K562 (cell line): Measurements from ENCODE around the gene GNPTAB. TPM values are rescaled to one million over a fixed set of nuclear protein-coding genes. Genes with fewer than 3 reads are reported as not detected.

Source experiments
- ATAC-seq: fragments of 200-7000 bp; cut with Tn5 transposase; 3 replicates; pipeline ENCODE4 v1.9.1; 2020; ENCODE audit warnings: moderate library complexity
- BruUV-seq: library from RNA; stranded (reverse); fragments of 400-500 nt; replicated peaks from 2 replicates; lab custom pipeline; 2021; lab: Mats Ljungman, UMichigan
- CTCF ChIA-PET: fragments of 300-600 bp; formaldehyde crosslinking; extraction: SDS; loops from one replicate; lab custom pipeline; 2021; ENCODE audit warnings: low intra/inter-chr PET ratio; lab: Yijun Ruan, JAX
- POLR2A ChIA-PET: fragments of 300-600, 350-650 bp; sonication (Branson Sonifier 250); formaldehyde crosslinking; extraction: SDS; loops from one replicate; lab custom pipeline; 2021; ENCODE audit warnings: antibody characterized with exemption, inconsistent platforms; lab: Yijun Ruan, JAX
- DNase-seq, 4 experiments: peaks; one replicate each; pipeline versions ENCODE4 v3.0.0 to v3.0.0-alpha.2; 2011 to 2018; ENCODE audit warnings: low spot score in 3 of 4, mixed read lengths in 3 of 4; ENCODE audit errors: extremely low read depth in 1 of 4
- FAIRE-seq: peaks from 2 replicates; lab custom pipeline; 2011; peaks lifted over from hg19 to GRCh38; lab: Jason Lieb, UNC
- H2AFZ ChIP-seq: 2 replicates; pipeline ENCODE4 v1.6.0; 2011; ENCODE audit warnings: low read depth, low read length, control low read depth, inconsistent platforms
- H3K27ac ChIP-seq: fragments of 200-600 bp; 3 replicates; pipeline ENCODE4 v1.8.0; 2011; ENCODE audit warnings: low read depth, mild to moderate bottlenecking, control low read depth, inconsistent platforms, low read length, moderate library complexity, mixed read lengths; ENCODE audit errors: extremely low read depth
- H3K27me3 ChIP-seq, 2 experiments: fragments of 300-600 bp in 1 of 2; 2 replicates in 1 of 2; 3 replicates in 1 of 2; pipeline versions ENCODE4 v1.6.0 to v1.8.0; 2011; ENCODE audit warnings: inconsistent platforms in 2 of 2, low read length in 2 of 2, mild to moderate bottlenecking in 1 of 2, mixed read lengths in 1 of 2, moderate library complexity in 1 of 2; ENCODE audit not compliant: control insufficient read depth in 2 of 2, insufficient read depth in 2 of 2
- H3K36me3 ChIP-seq: fragments of 300-600 bp; 3 replicates; pipeline ENCODE4 v1.8.0; 2011; ENCODE audit warnings: mild to moderate bottlenecking, low read length, inconsistent platforms; ENCODE audit not compliant: control insufficient read depth, insufficient read depth
- H3K4me1 ChIP-seq, 2 experiments: fragments of 200-600 bp in 1 of 2; replicated peaks in 1 of 2; 2 replicates in 1 of 2; 3 replicates in 1 of 2; pipeline versions ENCODE4 v1.5.1 to v1.8.0; 2011; ENCODE audit warnings: inconsistent platforms in 2 of 2, low read length in 2 of 2, mild to moderate bottlenecking in 1 of 2, mixed read lengths in 1 of 2, moderate library complexity in 1 of 2; ENCODE audit not compliant: control insufficient read depth in 2 of 2, insufficient read depth in 2 of 2
- H3K4me2 ChIP-seq: 2 replicates; pipeline ENCODE4 v1.6.1; 2011; ENCODE audit warnings: low read length, control low read depth, inconsistent platforms, mixed read lengths; ENCODE audit not compliant: insufficient read depth
- H3K4me3 ChIP-seq: fragments of 200-600 bp; sonication (generic), shearing (Covaris generic); 2 replicates; pipeline ENCODE4 v1.5.1; 2016; ENCODE audit warnings: control low read depth, inconsistent platforms
- H3K79me2 ChIP-seq: fragments of 200-600 bp; 3 replicates; pipeline ENCODE4 v1.8.0; 2011; ENCODE audit warnings: low read length, inconsistent platforms; ENCODE audit not compliant: control insufficient read depth, insufficient read depth
- H3K9ac ChIP-seq, 2 experiments: 2 replicates each; pipeline versions ENCODE4 v1.6.0 to v1.6.1; 2011; ENCODE audit warnings: low read depth in 2 of 2, low read length in 2 of 2, control low read depth in 1 of 2, inconsistent platforms in 1 of 2, mild to moderate bottlenecking in 1 of 2, mixed read lengths in 1 of 2; ENCODE audit not compliant: insufficient read depth in 1 of 2
- H3K9me1 ChIP-seq: one replicate; pipeline ENCODE4 v1.6.0; 2011; ENCODE audit warnings: inconsistent platforms, mild to moderate bottlenecking, low read length, moderate library complexity; ENCODE audit not compliant: control insufficient read depth, insufficient read depth
- H3K9me3 ChIP-seq: replicated peaks from 2 replicates; pipeline ENCODE4 v1.5.1; 2011; ENCODE audit warnings: low read depth, low read length, inconsistent platforms; ENCODE audit not compliant: control insufficient read depth, insufficient read depth
- H4K20me1 ChIP-seq: replicated peaks from 2 replicates; pipeline ENCODE4 v1.6.1; 2011; ENCODE audit warnings: low read length, inconsistent platforms, mixed read lengths; ENCODE audit not compliant: control insufficient read depth, insufficient read depth
- BDP1 ChIP-seq: IDR thresholded peaks from 3 replicates; pipeline ENCODE4 v1.6.1; 2011; ENCODE audit not compliant: insufficient read length, insufficient read depth
- BRD4 ChIP-seq: fragments of 200-600 bp; sonication (generic); IDR thresholded peaks from 2 replicates; pipeline ENCODE4 v1.6.1; 2017; ENCODE audit warnings: inconsistent platforms
- CHD2 ChIP-seq: IDR thresholded peaks from 2 replicates; pipeline ENCODE4 v1.6.1; 2011; ENCODE audit warnings: low read depth, low read length
- MAFG ChIP-seq: fragments of 450-650 bp; conservative IDR thresholded peaks from 2 replicates; pipeline ENCODE4 v1.6.1; 2016; ENCODE audit warnings: missing genetic modification characterization, missing compliant biosample characterization
- MAFK ChIP-seq: IDR thresholded peaks from 2 replicates; pipeline ENCODE4 v1.6.1; 2011; ENCODE audit warnings: low read length, improper control_type of control experiment
- ZNF282 ChIP-seq: sonication (generic); formaldehyde crosslinking; IDR thresholded peaks from 2 replicates; pipeline ENCODE4 v1.8.1; 2023; ENCODE audit warnings: missing genetic modification reagents
- ZNF316 ChIP-seq: fragments of 450-650 bp; IDR thresholded peaks from 2 replicates; pipeline ENCODE4 v1.6.1; 2016
- ZNF347 ChIP-seq: fragments of 450-650 bp; formaldehyde crosslinking; IDR thresholded peaks from 2 replicates; pipeline ENCODE4 v1.4.0; 2020; ENCODE audit warnings: low read depth, mild to moderate bottlenecking, moderate library complexity
- ZNF644 ChIP-seq: fragments of 200-800 bp; sonication (Bioruptor generic); IDR thresholded peaks from 2 replicates; pipeline ENCODE4 v1.6.1; 2016; ENCODE audit warnings: low read depth, missing genetic modification characterization, missing compliant biosample characterization
- WGBS: fragments of 100-300 bp; shearing (Covaris generic); methylation state at CpG from one replicate; pipeline ENCODE4 v1.1.6; 2016; ENCODE audit warnings: low coverage, mixed read lengths; ENCODE audit not compliant: insufficient coverage; ENCODE audit errors: missing lambda C conversion rate; 5-methylcytosine and 5-hydroxymethylcytosine counted together
- in situ Hi-C: fragments of 300-500 bp; cut with MboI; formaldehyde crosslinking; loops from 4 replicates; pipeline ENCODE4 v1.15.0; 2018; ENCODE audit warnings: inconsistent platforms, mixed read lengths
- intact Hi-C: fragments of 100-400 bp; cut with micrococcal nuclease; formaldehyde crosslinking; loops from 2 replicates; pipeline ENCODE4 v1.14.2; 2022
- polyA plus RNA-seq, 8 experiments: library from polyadenylated mRNA; depleted of rRNA in 4 of 8; stranded (reverse) in 5 of 8; unstranded in 3 of 8; fragments of >200 nt; fragmentation: Nextera tagmentation in 2 of 8; fragmentation: Illumina TruSeq in 1 of 8; extraction: Ambion mirVana in 2 of 8; extraction: Trizol in 1 of 8; gene quantifications; 2 replicates each; pipeline versions ENCODE4 v1.2.1 to v1.2.3, GENCODE V29; 2011 to 2014; ENCODE audit warnings: inconsistent platforms in 1 of 8, missing spikeins in 1 of 8
- total RNA-seq, 7 experiments: library from RNA; depleted of rRNA in 6 of 7; stranded (reverse); fragments of >200 nt in 6 of 7; fragmentation: Illumina TruSeq in 2 of 7; extraction: Trizol in 2 of 7; gene quantifications; 2 replicates each; pipeline versions ENCODE4 v1.2.1 to v1.2.3, GENCODE V29; 2011 to 2021; ENCODE audit warnings: low replicate concordance in 1 of 7
- TF ChIP-seq, protein P1 (sequence below), 2 experiments: fragments of 200-800 bp in 1 of 2; sonication (Bioruptor generic) in 1 of 2; sonication (generic) in 1 of 2; formaldehyde crosslinking in 1 of 2; IDR thresholded peaks in 1 of 2; conservative IDR thresholded peaks in 1 of 2; 2 replicates each; pipeline versions ENCODE4 v1.5.0 to v1.6.1; 2016 to 2020; ENCODE audit warnings: missing compliant biosample characterization in 1 of 2, missing genetic modification characterization in 1 of 2, missing genetic modification reagents in 1 of 2
- TF ChIP-seq, protein P2 (sequence below), 3 experiments: fragments of 200-800 bp in 1 of 3; sonication (Bioruptor generic) in 1 of 3; sonication (generic) in 1 of 3; formaldehyde crosslinking in 1 of 3; IDR thresholded peaks; 2 replicates each; pipeline versions ENCODE4 v1.6.1 to v1.8.0; 2016 to 2022; ENCODE audit warnings: mild to moderate bottlenecking in 2 of 3, missing compliant biosample characterization in 2 of 3, missing genetic modification characterization in 2 of 3, missing genetic modification reagents in 1 of 3
- TF ChIP-seq, protein P3 (sequence below): fragments of 200-800 bp; sonication (Bioruptor generic); IDR thresholded peaks from 2 replicates; pipeline ENCODE4 v1.6.1; 2017; ENCODE audit warnings: missing genetic modification characterization, missing compliant biosample characterization

The GNPTAB gene
- total and polyA plus RNA-seq, 9 of the 15 experiments (the other 6 are each of a cell fraction or from before 2014, with no cell fraction given): 5.9 to 23.2 (median 19.3) TPM

DNA sequence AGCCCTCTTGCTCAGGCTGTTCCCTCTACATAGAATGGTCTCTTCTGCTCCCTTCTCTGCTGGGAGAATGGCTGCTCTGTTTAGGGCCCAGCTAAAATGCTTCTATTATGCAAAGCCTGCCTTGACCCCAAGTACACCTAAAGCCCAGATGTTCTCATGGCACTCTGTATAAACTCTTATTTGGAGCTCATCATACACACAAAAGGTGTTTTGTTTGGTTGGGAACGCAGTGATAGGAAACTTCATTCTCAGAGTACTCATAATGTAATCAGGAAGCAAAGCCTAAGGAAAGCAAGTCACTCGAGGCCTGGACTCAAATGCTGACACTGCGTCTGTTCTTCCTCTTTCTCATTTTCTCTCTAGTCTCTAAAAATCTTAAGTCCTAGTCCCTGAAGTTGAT is 53.3 kb downstream of the GNPTAB start:
- CTCF ChIA-PET: no interaction called here

More for the DNA sequence above, 53.3 kb downstream of the GNPTAB start:
- no peak overlapping the region for H2AFZ ChIP-seq
- peaks cover 22% of the 10 kb centered on the region; the same call in 2 of the 3 replicates for H3K36me3 ChIP-seq
- H3K4me1 ChIP-seq: no peaks in the 10 kb centered on the region
- H3K27me3 ChIP-seq: no peaks in the 10 kb centered on the region
- H3K4me2 ChIP-seq: no peak overlapping the region
- 55% methylated on average over 3 of the region's 3 CpGs for WGBS
- H3K9me3 ChIP-seq: no peaks in the 10 kb centered on the region
- BruUV-seq: no TSS peak
- FAIRE-seq (no peak), ATAC-seq (no peak)
- no peak overlapping the region for H3K9ac ChIP-seq
- no peaks in the 10 kb centered on the region for H4K20me1 ChIP-seq
- intact Hi-C loops (no loop called here), in situ Hi-C loops (loop anchor here (5.0 kb wide), 1 partner anchor 55 kb away; the partner anchor contains the start of gene GNPTAB)
- no peak overlapping the region for H3K4me3 ChIP-seq
- TF ChIP-seq, protein P1, sequence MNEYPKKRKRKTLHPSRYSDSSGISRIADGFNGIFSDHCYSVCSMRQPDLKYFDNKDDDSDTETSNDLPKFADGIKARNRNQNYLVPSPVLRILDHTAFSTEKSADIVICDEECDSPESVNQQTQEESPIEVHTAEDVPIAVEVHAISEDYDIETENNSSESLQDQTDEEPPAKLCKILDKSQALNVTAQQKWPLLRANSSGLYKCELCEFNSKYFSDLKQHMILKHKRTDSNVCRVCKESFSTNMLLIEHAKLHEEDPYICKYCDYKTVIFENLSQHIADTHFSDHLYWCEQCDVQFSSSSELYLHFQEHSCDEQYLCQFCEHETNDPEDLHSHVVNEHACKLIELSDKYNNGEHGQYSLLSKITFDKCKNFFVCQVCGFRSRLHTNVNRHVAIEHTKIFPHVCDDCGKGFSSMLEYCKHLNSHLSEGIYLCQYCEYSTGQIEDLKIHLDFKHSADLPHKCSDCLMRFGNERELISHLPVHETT (CRISPR knock-in tag; conservative IDR thresholded peaks at IDR 0.05 in 1 of 2, IDR thresholded peaks at IDR 0.05 in 1 of 2): no peak
- TF ChIP-seq ZNF644 (tag) (no peak), CHD2 (no peak), MAFK (peak; percentile 25; the same call in 1 of the 2 replicates), BRD4 (no peak), ZNF282 (CRISPR knock-in tag) (no peak), ZNF316 (peak; percentile 52), ZNF347 (CRISPR knock-in tag) (no peak), BDP1 (no peak), MAFG (tag) (0 out of 2 replicates have a peak, but pooled peaks have one; percentile 16)
- TF ChIP-seq, protein P2, sequence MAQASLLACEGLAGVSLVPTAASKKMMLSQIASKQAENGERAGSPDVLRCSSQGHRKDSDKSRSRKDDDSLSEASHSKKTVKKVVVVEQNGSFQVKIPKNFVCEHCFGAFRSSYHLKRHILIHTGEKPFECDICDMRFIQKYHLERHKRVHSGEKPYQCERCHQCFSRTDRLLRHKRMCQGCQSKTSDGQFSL (CRISPR knock-in tag; IDR thresholded peaks at IDR 0.05): no peak
- TF ChIP-seq, protein P2 (tag; IDR thresholded peaks at IDR 0.05): no peak
- TF ChIP-seq, protein P3, sequence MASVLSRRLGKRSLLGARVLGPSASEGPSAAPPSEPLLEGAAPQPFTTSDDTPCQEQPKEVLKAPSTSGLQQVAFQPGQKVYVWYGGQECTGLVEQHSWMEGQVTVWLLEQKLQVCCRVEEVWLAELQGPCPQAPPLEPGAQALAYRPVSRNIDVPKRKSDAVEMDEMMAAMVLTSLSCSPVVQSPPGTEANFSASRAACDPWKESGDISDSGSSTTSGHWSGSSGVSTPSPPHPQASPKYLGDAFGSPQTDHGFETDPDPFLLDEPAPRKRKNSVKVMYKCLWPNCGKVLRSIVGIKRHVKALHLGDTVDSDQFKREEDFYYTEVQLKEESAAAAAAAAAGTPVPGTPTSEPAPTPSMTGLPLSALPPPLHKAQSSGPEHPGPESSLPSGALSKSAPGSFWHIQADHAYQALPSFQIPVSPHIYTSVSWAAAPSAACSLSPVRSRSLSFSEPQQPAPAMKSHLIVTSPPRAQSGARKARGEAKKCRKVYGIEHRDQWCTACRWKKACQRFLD (CRISPR knock-in tag): no peak
- TF ChIP-seq, all 486 proteins: peak for 3
- no peak for DNase-seq
- Histone ChIP-seq H3K9me1 (no peaks in the 10 kb centered on the region), H3K79me2 (no peaks in the 10 kb centered on the region), H3K27ac (no peak overlapping the region)
- POLR2A ChIA-PET: interaction anchor here (1.0 to 1.6 kb wide), 2 partner anchors 21 to 51 kb away, joined by 3 to 4 read pairs; no protein-coding TSS in a partner anchor
